GM19035 (cell line): Measurements from ENCODE around the gene CALHM4.

Experiments used
- ATAC-seq: cut with Tn5 transposase; IDR thresholded peaks from one replicate; pipeline ENCODE4 v1.9.1; 2021; ENCODE audit not compliant: unreplicated experiment

Gene CALHM4

DNA sequence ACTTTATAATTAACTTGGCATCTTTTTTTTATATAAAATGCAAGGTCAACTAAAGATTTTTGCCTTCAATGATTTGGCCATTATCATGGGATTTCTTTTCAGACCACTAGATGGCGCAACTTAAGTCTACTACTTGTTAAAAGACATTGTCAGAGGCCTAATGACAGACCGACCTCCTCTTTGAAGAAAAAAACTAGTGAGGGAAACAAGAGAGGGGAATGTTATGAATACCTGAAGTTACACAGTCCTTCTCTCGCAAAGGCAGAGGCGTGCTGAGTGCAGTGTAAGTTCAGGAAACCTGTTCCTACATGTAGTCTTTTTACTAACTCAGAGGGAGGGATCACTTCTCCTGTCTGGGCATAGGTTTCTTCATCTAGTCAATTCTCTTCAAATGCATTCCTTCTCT is 17.3 kb upstream of the CALHM4 start:
- no peak for ATAC-seq

- no peak for ATAC-seq
Measured at GRCh38 chr6:116542426-116542825, 11.1 kb upstream of the CALHM4 start.

DNA sequence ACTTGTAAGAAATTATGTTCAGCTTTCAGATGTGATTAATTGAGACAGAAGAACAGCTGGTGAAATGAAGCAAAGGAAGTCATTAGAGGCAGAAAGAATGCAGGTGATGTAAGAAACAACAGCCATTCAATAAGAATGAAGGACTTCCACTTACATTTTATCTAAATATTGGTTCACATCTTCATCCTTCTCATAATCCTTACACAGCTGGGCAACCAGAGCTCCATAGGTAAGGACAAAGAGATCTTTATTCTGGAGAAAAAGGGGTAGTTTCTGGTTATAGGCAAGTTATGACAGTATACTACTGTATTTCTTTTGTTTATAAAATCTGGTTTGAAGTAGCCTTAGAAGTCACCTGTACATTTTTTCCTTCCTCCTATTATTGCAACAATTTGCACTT is 10.4 kb upstream of the CALHM4 start:
- no peak for ATAC-seq

DNA sequence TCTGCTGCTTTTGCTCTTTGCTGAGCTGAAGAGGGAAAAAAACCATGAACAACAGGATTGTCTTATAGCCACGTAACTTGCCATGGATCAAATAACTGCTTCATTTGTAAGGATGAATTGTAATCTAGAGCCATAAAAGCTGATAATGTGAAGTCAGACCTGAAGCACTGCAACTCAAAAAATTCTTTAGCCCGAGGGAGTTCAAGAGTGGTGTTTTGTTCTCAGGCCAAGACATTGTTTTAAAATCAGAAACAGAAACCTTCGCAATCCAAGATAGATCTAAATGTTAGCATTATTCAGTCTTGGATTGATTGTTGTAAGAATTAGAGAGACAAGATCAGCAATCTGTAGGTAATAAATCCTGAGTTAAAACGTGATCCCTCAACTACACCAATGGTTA is 7.9 kb upstream of the CALHM4 start, which contains the start of gene TRAPPC3L:
TRAPPC3L (minus strand) TSS at position 34 of the 400 bp plus-strand sequence. CDS start 170 bp downstream, outside the sequence.
- no peak for ATAC-seq

DNA sequence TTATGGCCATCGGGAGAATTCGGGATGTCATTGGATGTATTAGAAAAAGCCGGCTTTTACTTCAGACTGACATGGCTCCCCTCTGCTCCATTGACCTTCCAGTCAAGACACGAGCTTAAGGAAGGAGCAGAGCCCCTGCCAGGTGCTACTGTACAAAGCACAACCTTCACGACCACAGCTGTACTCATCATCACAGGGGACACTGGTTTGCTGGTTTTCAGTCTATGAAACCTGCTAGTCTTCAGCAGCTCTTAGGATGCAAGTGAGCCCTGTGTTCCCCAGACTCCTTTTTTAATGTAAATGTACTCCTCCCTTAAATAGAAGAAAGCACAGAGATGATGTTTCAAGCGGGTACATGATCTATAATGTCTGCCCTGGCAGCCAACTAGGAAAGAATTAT is 6.2 kb upstream of the CALHM4 start:
- no peak for ATAC-seq

GRCh38 chr6:116550796-116551195 is 2.8 kb upstream of the CALHM4 start:
- no peak for ATAC-seq

DNA sequence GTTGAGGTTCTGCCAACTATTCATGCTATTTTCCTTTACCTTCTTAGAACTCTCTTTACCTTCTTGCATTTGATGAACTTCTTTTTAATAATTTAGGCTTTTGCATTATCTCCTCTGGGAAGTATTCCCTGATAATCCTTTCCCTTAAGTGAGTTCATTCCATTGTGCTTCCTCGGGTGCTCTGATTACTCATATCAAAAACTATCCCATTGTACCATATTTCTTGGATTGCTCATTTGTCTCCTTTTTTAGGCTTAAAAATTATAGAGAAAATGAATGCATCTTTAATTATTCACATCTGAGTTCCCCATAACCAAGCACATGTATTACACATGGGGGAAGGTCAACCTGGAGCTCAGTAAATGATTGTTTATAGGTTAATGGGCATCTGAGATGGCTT is 2.5 kb downstream of the CALHM4 start:
- ATAC-seq, result no peak

GRCh38 chr6:116556814-116557415 is 3.4 kb downstream of the CALHM4 start:
- no peak for ATAC-seq

DNA sequence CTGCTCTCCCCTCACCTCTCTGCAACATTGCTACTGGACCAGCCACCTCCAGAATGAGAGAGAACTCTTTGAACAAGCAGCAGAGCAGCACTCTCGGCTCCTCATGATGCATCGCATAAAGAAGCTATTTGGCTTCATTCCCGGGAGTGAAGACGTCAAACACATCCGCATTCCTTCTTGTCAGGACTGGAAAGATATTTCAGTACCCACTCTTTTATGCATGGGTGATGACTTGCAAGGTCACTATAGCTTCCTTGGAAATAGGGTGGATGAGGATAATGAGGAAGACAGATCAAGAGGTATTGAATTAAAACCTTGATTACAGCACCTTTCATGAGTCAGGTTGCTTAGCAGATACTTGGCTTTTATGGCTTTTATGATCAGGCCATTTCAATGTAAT is 4.3 kb downstream of the CALHM4 start:
- ATAC-seq, result no peak

- no peak for ATAC-seq
Measured at GRCh38 chr6:116560130-116560529, 6.6 kb downstream of the CALHM4 start.

DNA sequence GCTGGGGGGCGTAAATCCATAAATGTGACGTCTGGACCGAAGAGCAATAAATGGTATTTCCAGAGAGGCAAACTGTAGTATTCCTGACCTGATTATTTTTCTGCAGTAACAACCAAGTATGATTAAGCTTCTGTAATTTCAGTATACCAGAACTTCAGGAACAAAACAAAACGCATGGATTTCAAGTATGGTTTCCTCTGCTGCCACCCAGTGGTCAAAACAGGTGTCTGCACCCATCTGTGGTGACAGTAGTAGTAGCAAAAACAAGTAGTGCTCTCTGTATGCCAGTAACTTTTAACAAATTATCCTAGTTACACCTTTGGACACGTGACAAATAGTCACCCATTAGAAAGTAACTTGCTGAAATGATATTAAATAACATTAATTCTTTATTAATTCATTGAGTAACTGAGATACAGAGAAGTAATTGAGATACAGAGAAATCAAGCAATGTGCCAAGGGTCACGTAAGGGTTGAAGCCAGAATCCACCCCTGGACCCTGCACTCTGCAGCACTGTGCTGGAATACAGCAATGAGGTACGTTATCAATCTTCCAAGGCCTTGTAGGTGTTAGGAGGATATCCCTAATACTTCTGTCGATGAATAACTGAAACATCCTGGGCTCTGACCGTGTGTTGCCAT is 7.9 kb downstream of the CALHM4 start:
- no peak for ATAC-seq

- no peak for ATAC-seq
Measured at GRCh38 chr6:116562019-116562403, 8.5 kb downstream of the CALHM4 start.

DNA sequence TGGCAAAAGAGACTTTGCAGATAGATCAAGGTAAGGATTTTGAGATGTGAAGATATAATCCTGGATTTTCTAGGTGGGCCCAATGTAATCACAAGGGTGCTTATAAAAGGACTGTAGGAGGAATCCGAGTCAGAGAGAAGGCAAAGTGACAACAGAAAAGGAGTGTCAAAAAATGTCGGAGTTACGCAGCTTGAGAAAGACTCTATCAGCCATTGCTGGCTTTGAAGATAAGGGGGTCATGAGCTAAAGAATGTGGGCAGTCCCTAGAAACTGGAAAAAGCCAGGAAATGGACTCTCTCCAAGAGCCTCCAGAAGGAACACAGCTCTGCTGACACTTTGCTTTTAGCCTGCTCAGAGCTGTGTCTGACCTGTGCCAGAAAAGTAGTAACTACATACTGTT is 9.1 kb downstream of the CALHM4 start:
- no peak for ATAC-seq

DNA sequence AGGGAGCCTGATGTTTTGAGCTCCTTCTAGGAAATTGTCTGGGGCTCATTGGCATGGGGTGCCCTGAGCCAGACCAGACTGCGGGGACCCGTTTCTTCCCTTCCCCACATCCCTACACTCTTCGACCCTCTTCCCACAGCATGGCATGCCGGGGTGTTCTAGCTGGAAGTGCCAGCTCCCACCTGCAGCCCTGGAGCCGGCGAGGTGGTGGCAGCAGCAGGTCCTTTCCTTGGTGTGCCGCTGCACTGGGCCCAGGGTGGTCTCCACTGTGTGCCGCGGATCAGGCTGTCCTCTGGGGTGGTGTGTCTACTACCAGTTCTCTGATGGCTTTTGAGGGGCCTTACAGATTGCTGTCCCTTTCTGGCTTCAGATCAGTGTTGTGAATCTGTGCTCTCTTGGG is 10.3 kb downstream of the CALHM4 start:
- no peak for ATAC-seq

DNA sequence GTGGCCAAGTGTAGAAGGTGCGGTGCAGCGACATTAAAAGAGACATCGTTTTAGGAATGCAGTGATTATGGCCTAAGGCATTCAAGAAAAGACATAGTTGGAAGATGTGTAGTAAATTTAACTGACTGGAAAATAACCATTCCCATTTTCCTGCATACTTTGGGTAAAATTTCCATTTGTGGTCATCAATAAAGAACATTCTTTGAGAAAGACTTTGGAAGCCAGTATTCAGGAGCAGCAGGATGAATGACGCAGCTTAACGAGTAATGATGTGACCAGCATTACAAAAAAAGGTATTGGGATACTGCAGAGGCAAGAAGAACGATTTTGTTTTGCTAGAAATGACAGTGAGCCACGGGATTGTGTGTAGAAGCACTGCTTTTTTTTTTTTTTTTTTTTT is 10.8 kb downstream of the CALHM4 start:
- no peak for ATAC-seq

DNA sequence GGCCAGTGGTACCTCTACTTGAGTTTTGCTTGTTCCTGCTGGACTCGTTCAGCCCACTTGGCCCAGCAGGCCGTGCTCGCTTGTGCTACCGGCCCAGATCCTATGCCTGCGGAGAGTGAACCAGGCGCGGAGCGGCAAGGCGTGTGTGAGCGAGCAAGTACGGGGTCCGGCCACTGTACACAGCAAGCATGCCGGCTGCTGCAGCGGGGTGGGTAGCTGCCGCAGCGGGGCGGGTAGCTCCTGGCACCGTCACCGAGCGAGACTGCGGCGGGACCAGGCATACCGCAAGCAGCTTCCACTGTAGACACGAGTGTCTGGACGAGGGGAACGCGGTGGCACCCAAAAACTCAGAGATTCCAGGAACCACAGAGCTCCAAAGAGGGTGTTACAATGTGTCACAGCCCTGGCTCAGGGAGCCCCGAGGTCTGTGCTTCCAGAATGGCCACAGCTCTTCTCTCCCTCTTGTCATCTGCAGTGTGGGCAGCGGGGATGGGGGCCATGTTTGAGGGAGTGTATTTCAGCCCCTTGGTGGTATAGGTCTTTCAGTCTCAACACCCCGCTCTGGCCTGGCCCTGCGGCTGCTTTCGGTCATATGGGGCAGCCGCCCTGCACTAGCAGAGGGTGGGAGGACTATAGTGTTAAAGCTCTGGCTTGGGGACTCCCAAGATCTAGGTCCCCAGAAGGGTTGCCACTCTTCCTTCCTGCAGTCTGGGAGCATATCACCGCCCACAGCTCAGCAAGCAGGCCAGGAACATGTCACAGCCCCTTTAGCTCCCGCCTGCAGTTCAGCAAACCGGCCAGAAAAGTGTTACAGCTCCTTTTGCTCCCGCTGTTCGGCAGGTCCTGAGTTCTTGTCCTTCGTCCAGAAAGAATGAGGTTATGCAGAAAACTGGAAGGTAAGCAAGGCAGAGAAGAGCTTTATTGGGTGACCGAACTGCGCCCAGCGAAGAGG is 11.6 kb downstream of the CALHM4 start:
- no peak for ATAC-seq

DNA sequence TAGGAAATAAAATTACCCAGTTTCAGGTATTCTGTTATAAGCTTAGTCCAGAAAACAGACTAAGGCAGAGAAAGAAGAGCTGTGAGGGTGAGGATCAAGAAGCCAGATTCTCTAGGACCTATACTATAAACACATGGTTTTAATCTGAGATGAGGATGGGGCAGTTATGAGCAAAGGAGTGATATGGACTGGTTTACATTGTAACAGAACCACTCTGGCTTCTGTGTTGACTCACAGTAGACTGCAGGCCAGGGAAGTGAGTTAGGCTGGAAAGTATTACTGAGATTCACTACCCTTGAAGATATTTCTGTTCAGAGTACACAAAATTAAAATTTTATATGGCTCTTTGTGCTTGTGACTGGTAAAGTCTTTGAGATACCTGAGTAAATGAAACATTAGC is 14.6 kb downstream of the CALHM4 start:
- ATAC-seq, result no peak

DNA sequence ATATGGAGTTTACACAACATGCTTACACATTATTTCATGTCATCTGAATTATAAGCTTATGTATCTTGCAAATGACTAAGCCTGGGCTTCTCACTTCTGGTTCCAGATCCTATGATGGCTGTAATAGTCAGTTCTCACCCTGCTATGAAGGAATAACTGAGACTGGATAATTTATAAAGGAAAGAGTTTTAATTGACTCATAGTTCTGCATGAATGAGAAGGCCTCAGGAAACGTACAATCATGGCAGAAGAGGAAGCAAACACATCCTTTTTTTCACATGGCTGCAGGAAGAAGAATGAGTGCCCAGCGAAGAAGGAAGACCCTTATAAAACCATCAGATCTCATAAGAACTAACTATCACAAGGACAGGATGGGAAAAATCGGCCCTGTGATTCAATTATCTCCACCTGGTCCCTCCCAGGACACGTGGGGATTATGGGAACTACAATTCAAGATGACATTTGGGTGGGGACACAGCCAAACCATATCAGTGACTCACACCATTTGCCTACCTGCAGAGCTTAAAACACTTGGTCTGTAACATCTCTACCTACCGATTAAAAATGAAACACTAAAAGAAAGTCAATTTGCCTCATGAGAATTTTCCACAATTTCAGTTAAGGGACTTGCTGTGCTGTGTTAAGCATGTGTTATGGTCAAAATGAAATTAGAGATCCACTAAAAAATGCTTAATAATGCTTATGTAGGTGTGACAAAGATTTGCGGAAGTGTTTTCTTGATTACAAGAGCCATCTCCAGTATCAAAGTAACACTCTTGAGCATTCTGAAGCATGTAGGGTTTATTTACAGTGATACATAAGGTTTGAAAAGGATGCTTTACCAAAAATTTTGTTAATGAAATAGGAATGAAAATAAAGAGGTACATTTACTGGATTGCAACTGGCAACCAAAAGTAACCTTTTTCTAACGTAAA is 15.5 kb downstream of the CALHM4 start:
- ATAC-seq, result no peak

DNA sequence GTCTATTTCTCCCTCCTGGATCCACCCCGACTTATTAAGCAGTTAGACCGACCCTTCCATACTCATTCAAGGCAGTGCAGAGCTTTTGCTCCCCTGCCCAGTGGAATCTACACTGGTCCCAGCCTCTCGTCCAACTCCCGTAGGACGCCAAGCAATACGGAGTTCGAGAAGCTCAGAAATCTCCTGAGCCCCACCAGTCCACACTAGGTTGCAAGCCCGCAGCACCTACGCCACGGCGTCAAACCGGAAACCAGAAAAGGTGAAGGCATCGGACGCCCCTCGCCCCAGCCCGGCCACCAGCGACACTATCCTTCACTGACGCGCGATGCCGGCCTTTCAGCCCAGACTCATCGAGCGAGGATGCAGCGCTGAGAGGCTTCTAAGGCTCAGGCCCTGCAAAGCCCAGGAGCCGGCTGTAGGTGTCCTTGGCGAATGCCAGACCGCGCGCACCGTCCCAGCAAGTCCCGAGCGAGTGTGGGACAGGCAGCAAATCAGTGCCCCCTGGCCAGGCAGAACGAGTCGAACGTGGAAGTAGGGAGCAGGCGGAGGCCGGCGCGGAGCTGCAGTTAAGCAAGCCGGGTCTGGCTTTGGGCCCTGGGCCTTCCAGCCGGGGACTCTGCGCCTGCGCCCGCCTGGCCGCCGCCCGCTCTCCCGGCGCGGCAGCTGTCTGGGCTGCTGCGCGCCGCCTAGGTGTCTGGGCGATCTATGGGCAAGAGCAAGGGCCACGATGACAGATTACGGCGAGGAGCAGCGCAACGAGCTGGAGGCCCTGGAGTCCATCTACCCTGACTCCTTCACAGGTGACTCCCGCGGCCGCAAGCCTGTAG is 17.5 kb downstream of the CALHM4 start, which contains the start of gene RWDD1:
RWDD1 (plus strand) TSS at position 649 of the 827 bp plus-strand sequence; CDS start at position 728, 79 bp downstream.
- peak; percentile 96 for ATAC-seq

GRCh38 chr6:116571683-116572000 is 18.1 kb downstream of the CALHM4 start:
- no peak for ATAC-seq
